Activated CD4-positive, alpha-beta T cell treated with anti-CD3 and anti-CD28 coated beads, Interleukin-2, Interleukin-4, amounts not matched to agents 100 ng/mL and 50 ng/mL, durations not matched to agents 16 hours and 8 hours (primary cell): ENCODE data around the gene KRTAP24-1.

Experiments
- DNase-seq: peaks from one replicate; pipeline ENCODE4 v3.0.0-alpha.2; 2020; ENCODE audit warnings: low spot score

Gene KRTAP24-1

GRCh38 chr21:30234050-30234449, 48.7 kb downstream of the KRTAP24-1 start:
- no peak for DNase-seq

- DNase-seq, result no peak
These were observed 49.3 kb downstream of the KRTAP24-1 start for GRCh38 chr21:30233228-30234020.

GRCh38 chr21:30232011-30232410, 50.7 kb downstream of the KRTAP24-1 start:
- no peak for DNase-seq
